CD14-positive monocyte (primary cell): Measurements from ENCODE around the gene CAPN8. TPM values are rescaled to one million over a fixed set of nuclear protein-coding genes. Genes with fewer than 3 reads are reported as not detected.

Source experiments
- DNase-seq, 3 donors: peaks; one replicate each; pipeline ENCODE4 v3.0.0-alpha.2; 2011 to 2022
- H2AFZ ChIP-seq: 2 replicates; pipeline ENCODE4 v1.6.0; 2012; ENCODE audit warnings: mild to moderate bottlenecking, low read depth, low read length, inconsistent platforms; ENCODE audit not compliant: insufficient read depth, poor library complexity, severe bottlenecking
- H3K27ac ChIP-seq, 2 donors: 1 replicate in 1 of 2; 2 replicates in 1 of 2; pipeline ENCODE4 v1.5.1; 2012 to 2013; ENCODE audit warnings: low read length in 2 of 2, control low read depth in 1 of 2, inconsistent platforms in 1 of 2, low read depth in 1 of 2, mild to moderate bottlenecking in 1 of 2
- H3K27me3 ChIP-seq, 2 donors: one replicate each; pipeline versions ENCODE4 v1.6.0 to v1.6.1; 2011 to 2013; ENCODE audit warnings: low read length in 2 of 2; ENCODE audit not compliant: control insufficient read depth in 2 of 2, insufficient read depth in 2 of 2
- H3K36me3 ChIP-seq, 2 donors: replicated peaks in 1 of 2; 1 replicate in 1 of 2; 2 replicates in 1 of 2; pipeline versions ENCODE4 v1.5.1 to v1.6.1; 2012 to 2013; ENCODE audit warnings: low read length in 2 of 2, control low read depth in 1 of 2, inconsistent platforms in 1 of 2, mild to moderate bottlenecking in 1 of 2; ENCODE audit not compliant: insufficient read depth in 2 of 2, control insufficient read depth in 1 of 2
- H3K4me1 ChIP-seq, 2 donors: 1 replicate in 1 of 2; 2 replicates in 1 of 2; pipeline versions ENCODE4 v1.5.1 to v1.6.1; 2012 to 2013; ENCODE audit warnings: low read length in 2 of 2, control low read depth in 1 of 2, inconsistent platforms in 1 of 2, mild to moderate bottlenecking in 1 of 2, moderate library complexity in 1 of 2; ENCODE audit not compliant: insufficient read depth in 2 of 2, control insufficient read depth in 1 of 2
- H3K4me2 ChIP-seq: replicated peaks from 2 replicates; pipeline ENCODE3; 2012; ENCODE audit warnings: low read length, moderate library complexity, mild to moderate bottlenecking; ENCODE audit not compliant: poor library complexity, severe bottlenecking; ENCODE audit errors: extremely low read depth
- H3K4me3 ChIP-seq, 3 experiments: fragments of 200-600 bp in 1 of 3; sonication (generic) in 1 of 3; replicated peaks in 1 of 3; 1 replicate in 2 of 3; 2 replicates in 1 of 3; pipeline ENCODE4 v1.5.1; 2011 to 2013; ENCODE audit warnings: low read length in 3 of 3, mild to moderate bottlenecking in 3 of 3, control low read depth in 2 of 3, low read depth in 2 of 3, inconsistent platforms in 1 of 3, moderate library complexity in 1 of 3
- H3K79me2 ChIP-seq: 2 replicates; pipeline ENCODE4 v1.6.0; 2012; ENCODE audit warnings: mild to moderate bottlenecking, control low read depth, inconsistent platforms, low read length, moderate library complexity; ENCODE audit not compliant: insufficient read depth
- H3K9ac ChIP-seq: 2 replicates; pipeline ENCODE4 v1.6.0; 2017; ENCODE audit warnings: low read length, mild to moderate bottlenecking; ENCODE audit not compliant: insufficient read depth, poor library complexity, severe bottlenecking
- H3K9me3 ChIP-seq, 2 donors: replicated peaks in 1 of 2; 1 replicate in 1 of 2; 2 replicates in 1 of 2; pipeline versions ENCODE4 v1.5.1 to v1.6.1; 2012 to 2013; ENCODE audit warnings: low read length in 2 of 2, control low read depth in 1 of 2; ENCODE audit not compliant: control insufficient read depth in 1 of 2, insufficient read depth in 1 of 2
- H4K20me1 ChIP-seq: 2 replicates; pipeline ENCODE4 v1.6.0; 2012; ENCODE audit warnings: mild to moderate bottlenecking, low read length, control low read depth, moderate library complexity; ENCODE audit not compliant: insufficient read depth
- H3K27ac Mint-ChIP-seq, 7 donors: one replicate each; pipeline ENCODE4 v1.8.0; 2020; ENCODE audit warnings: mild to moderate bottlenecking in 7 of 7, mixed read lengths in 7 of 7, moderate library complexity in 6 of 7, inconsistent platforms in 2 of 7
- H3K27me3 Mint-ChIP-seq, 3 donors: one replicate each; pipeline ENCODE4 v1.8.0; 2021 to 2022; ENCODE audit warnings: low read depth in 3 of 3, mild to moderate bottlenecking in 3 of 3, mixed read lengths in 3 of 3, moderate library complexity in 3 of 3, inconsistent platforms in 1 of 3
- H3K36me3 Mint-ChIP-seq, 2 donors: one replicate each; pipeline ENCODE4 v1.8.0; 2020; ENCODE audit warnings: mixed read lengths in 2 of 2, inconsistent platforms in 1 of 2, mild to moderate bottlenecking in 1 of 2
- H3K4me1 Mint-ChIP-seq: one replicate; pipeline ENCODE4 v1.8.0; 2020; ENCODE audit warnings: mild to moderate bottlenecking, mixed read lengths
- H3K4me3 Mint-ChIP-seq, 2 donors: one replicate each; pipeline ENCODE4 v1.8.0; 2020; ENCODE audit warnings: mild to moderate bottlenecking in 2 of 2, mixed read lengths in 2 of 2, moderate library complexity in 1 of 2
- H3K9me3 Mint-ChIP-seq, 7 donors: one replicate each; pipeline ENCODE4 v1.8.0; 2020 to 2022; ENCODE audit warnings: mixed read lengths in 7 of 7, mild to moderate bottlenecking in 6 of 7, moderate library complexity in 6 of 7, inconsistent platforms in 2 of 7
- CTCF ChIP-seq: fragments of 200-600 bp; IDR thresholded peaks from one replicate; pipeline ENCODE4 v1.8.0; 2022; ENCODE audit warnings: antibody characterized with exemption, mild to moderate bottlenecking
- WGBS: methylation state at CpG from one replicate; pipeline ENCODE4 v1.1.5; 2013; ENCODE audit warnings: missing lambda C conversion rate; ENCODE audit not compliant: insufficient coverage; 5-methylcytosine and 5-hydroxymethylcytosine counted together
- intact Hi-C, 2 donors: fragments of 100-400 bp; cut with micrococcal nuclease; formaldehyde crosslinking; loops; one replicate each; pipeline versions ENCODE4 v1.15.0 to v1.15.1; 2023
- polyA plus RNA-seq, 3 donors: library from polyadenylated mRNA; depleted of rRNA in 1 of 3; unstranded in 2 of 3; stranded (reverse) in 1 of 3; fragments of 300-500 nt in 2 of 3; fragments of >200 nt in 1 of 3; fragmentation: Illumina TruSeq in 2 of 3; gene quantifications; 1 replicate in 2 of 3; 2 replicates in 1 of 3; pipeline ENCODE4 v1.2.3, GENCODE V29; 2012 to 2021

CAPN8 gene
- polyA plus RNA-seq, 3 donors, result 0.40 TPM; not detected in 2

GRCh38 chr1:223547316-223548114 is 118.0 kb downstream of the CAPN8 start:
- Histone ChIP-seq H3K36me3 (no peaks in the 10 kb centered on the region), H3K27ac (no peak overlapping the region), H3K4me3 (no peak overlapping the region), H3K4me1 (peaks cover 22 to 23% of the 10 kb centered on the region in 2 donors), H3K79me2 (no peaks in the 10 kb centered on the region), H3K27me3 (peaks cover 0 to 2% of the 10 kb centered on the region in 2 donors), H3K9me3 (peaks cover 0 to 4% of the 10 kb centered on the region in 2 donors), H4K20me1 (no peaks in the 10 kb centered on the region), H3K4me2 (no peak overlapping the region), H2AFZ (no peak overlapping the region), H3K9ac (no peak overlapping the region)
- H3K27ac Mint-ChIP-seq, result no peak overlapping the region
- peaks cover 0 to 11% (median 6%) of the 10 kb centered on the region in 7 donors for H3K9me3 Mint-ChIP-seq
- H3K4me3 Mint-ChIP-seq, result no peak overlapping the region
- no peak for TF ChIP-seq CTCF
- intact Hi-C loops, result no loop called here
- DNase-seq, result no peak
- 78% methylated on average over 5 of the region's 7 CpGs for WGBS
- no peaks in the 10 kb centered on the region for H3K36me3 Mint-ChIP-seq
- H3K4me1 Mint-ChIP-seq, result peaks cover 20% of the 10 kb centered on the region
- H3K27me3 Mint-ChIP-seq, result peaks cover 5 to 13% (median 9%) of the 10 kb centered on the region in 3 donors

GRCh38 chr1:223545343-223545742 is 120.2 kb downstream of the CAPN8 start:
- H3K79me2 ChIP-seq, result no peaks in the 10 kb centered on the region

More at GRCh38 chr1:223545343-223545742, 120.2 kb downstream of the CAPN8 start:
- Mint-ChIP-seq H3K4me1 (peaks cover 4% of the 10 kb centered on the region), H3K4me3 (no peak overlapping the region), H3K27me3 (peaks cover 5 to 11% (median 11%) of the 10 kb centered on the region in 3 donors), H3K36me3 (no peaks in the 10 kb centered on the region), H3K9me3 (peaks cover 0 to 11% (median 6%) of the 10 kb centered on the region in 7 donors), H3K27ac (no peak overlapping the region)
- Histone ChIP-seq H3K4me1 (peaks cover 6% of the 10 kb centered on the region in 2 donors), H3K27me3 (peaks cover 0 to 2% of the 10 kb centered on the region in 2 donors), H3K36me3 (no peaks in the 10 kb centered on the region), H3K27ac (no peak overlapping the region), H2AFZ (no peak overlapping the region), H3K4me2 (no peak overlapping the region), H4K20me1 (no peaks in the 10 kb centered on the region), H3K4me3 (no peak overlapping the region), H3K9ac (no peak overlapping the region), H3K9me3 (peaks cover 0 to 4% of the 10 kb centered on the region in 2 donors)
- no peak for TF ChIP-seq CTCF
- intact Hi-C loops, result no loop called here
- no peak for DNase-seq
- WGBS, result 93% methylated on average over 2 of the region's 4 CpGs
